Astrocyte of the cerebellum (primary cell): ENCODE measurements around the gene HIF3A.

ENCODE experiments used
- DNase-seq: peaks from one replicate; pipeline ENCODE4 v3.0.0-alpha.2; 2011; ENCODE audit warnings: low read depth
- H3K4me3 ChIP-seq: 2 replicates; pipeline ENCODE4 v1.5.1; 2011; ENCODE audit warnings: mild to moderate bottlenecking, low read depth, low read length, moderate library complexity
- in situ Hi-C: cut with HindIII; loops from 2 replicates; pipeline ENCODE4 v1.10.0; 2017; ENCODE audit warnings: low sequenced_read_pairs
- TF ChIP-seq, protein P1 (sequence below): IDR thresholded peaks from 2 replicates; pipeline ENCODE4 v1.5.1; 2012; ENCODE audit warnings: low read length, low read depth, moderate library complexity, mild to moderate bottlenecking; ENCODE audit errors: missing control alignments

The HIF3A gene

DNA sequence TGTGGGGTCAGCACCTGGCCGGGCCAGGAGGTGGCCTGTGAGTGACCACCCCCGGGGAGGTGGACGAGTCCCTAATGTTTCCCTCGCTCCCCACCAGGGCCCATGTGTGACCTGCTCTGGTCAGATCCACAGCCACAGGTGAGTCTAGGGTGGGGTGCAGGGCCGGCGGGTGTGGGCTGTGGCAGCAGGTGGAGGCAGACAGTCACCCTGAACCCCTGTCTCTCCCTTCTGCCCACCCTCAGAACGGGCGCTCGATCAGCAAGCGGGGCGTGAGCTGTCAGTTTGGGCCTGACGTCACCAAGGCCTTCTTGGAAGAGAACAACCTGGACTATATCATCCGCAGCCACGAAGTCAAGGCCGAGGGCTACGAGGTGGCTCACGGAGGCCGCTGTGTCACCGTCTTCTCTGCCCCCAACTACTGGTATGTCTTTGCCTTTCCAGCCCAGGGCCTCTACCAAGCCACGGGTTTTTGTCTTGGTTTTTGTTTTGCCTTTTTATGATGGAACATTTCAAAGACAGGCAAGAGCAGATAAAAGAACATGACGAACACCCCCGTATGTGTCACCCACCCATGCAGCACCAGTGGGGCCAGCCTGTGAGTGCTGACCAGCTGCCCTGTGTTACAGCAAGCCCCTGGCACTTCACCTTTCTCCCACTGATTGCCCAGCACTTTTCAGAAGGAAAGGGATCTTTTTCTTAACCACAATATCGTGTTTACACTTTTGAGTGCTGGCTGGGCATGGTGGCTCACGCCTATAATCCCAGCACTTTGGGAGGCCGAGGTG lies 91.7 kb downstream of the HIF3A start:
- no peak overlapping the region for H3K4me3 ChIP-seq
- no peak for DNase-seq
- TF ChIP-seq, protein P1, sequence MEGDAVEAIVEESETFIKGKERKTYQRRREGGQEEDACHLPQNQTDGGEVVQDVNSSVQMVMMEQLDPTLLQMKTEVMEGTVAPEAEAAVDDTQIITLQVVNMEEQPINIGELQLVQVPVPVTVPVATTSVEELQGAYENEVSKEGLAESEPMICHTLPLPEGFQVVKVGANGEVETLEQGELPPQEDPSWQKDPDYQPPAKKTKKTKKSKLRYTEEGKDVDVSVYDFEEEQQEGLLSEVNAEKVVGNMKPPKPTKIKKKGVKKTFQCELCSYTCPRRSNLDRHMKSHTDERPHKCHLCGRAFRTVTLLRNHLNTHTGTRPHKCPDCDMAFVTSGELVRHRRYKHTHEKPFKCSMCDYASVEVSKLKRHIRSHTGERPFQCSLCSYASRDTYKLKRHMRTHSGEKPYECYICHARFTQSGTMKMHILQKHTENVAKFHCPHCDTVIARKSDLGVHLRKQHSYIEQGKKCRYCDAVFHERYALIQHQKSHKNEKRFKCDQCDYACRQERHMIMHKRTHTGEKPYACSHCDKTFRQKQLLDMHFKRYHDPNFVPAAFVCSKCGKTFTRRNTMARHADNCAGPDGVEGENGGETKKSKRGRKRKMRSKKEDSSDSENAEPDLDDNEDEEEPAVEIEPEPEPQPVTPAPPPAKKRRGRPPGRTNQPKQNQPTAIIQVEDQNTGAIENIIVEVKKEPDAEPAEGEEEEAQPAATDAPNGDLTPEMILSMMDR: no peak
- in situ Hi-C loops: no loop called here

GRCh38 chr19:46390121-46390858 lies 93.4 kb downstream of the HIF3A start:
- in situ Hi-C loops: no loop called here
- no peak overlapping the region for H3K4me3 ChIP-seq
- DNase-seq: no peak
- TF ChIP-seq, protein P1: no peak

GRCh38 chr19:46390866-46391265 lies 94.0 kb downstream of the HIF3A start:
- no peak overlapping the region for H3K4me3 ChIP-seq
- in situ Hi-C loops: no loop called here
- DNase-seq: no peak
- TF ChIP-seq, protein P1: no peak

GRCh38 chr19:46391296-46392251 lies 94.7 kb downstream of the HIF3A start:
- in situ Hi-C loops: no loop called here
- TF ChIP-seq, protein P1: no peak
- no peak overlapping the region for H3K4me3 ChIP-seq
- no peak for DNase-seq

DNA sequence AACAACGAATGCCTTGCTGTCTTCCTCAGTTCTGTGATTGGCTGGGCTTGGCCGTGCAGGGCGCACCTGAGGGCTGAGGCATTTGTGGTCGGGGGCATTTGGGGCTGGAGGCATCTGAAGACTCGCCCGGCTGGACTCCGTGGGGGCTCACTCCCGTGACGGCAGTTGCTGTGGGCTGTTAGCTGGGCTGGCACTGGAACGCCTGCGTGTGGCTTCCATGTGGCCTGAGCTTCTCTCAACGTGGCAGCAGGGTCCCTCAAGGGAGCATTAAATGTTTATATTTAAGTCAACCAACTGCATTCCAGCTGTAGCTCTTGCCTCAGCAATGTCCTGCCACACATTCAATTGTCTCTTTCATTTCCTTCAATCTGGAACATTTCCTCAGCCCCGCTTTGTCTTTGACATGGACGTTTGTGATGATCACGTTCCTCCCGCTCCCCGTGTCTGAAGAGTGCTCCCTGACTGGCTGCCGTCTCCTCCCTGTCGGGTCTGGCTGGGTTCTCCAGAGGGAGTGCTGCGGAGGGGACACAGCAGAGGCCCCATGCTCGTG lies 95.5 kb downstream of the HIF3A start:
- in situ Hi-C loops: no loop called here
- H3K4me3 ChIP-seq: no peak overlapping the region
- no peak for DNase-seq
- TF ChIP-seq, protein P1: no peak

GRCh38 chr19:46392837-46393236 lies 96.0 kb downstream of the HIF3A start:
- no peak overlapping the region for H3K4me3 ChIP-seq

More at GRCh38 chr19:46392837-46393236, 96.0 kb downstream of the HIF3A start:
- in situ Hi-C loops: no loop called here
- TF ChIP-seq, protein P1: no peak
- no peak for DNase-seq
